GM20000 (cell line): ENCODE data around the gene DDX5.

Experiments used
- DNase-seq: peaks from one replicate; pipeline ENCODE4 v3.0.0; 2012; ENCODE audit warnings: low spot score
- TF ChIP-seq, protein P1 (sequence below): IDR thresholded peaks from 2 replicates; pipeline ENCODE4 v1.5.1; 2012; ENCODE audit warnings: mild to moderate bottlenecking, control low read depth; ENCODE audit errors: extremely low read depth, missing control alignments

Gene DDX5

GRCh38 chr17:64494121-64494520 lies 12.0 kb downstream of the DDX5 start:
- TF ChIP-seq, protein P1, sequence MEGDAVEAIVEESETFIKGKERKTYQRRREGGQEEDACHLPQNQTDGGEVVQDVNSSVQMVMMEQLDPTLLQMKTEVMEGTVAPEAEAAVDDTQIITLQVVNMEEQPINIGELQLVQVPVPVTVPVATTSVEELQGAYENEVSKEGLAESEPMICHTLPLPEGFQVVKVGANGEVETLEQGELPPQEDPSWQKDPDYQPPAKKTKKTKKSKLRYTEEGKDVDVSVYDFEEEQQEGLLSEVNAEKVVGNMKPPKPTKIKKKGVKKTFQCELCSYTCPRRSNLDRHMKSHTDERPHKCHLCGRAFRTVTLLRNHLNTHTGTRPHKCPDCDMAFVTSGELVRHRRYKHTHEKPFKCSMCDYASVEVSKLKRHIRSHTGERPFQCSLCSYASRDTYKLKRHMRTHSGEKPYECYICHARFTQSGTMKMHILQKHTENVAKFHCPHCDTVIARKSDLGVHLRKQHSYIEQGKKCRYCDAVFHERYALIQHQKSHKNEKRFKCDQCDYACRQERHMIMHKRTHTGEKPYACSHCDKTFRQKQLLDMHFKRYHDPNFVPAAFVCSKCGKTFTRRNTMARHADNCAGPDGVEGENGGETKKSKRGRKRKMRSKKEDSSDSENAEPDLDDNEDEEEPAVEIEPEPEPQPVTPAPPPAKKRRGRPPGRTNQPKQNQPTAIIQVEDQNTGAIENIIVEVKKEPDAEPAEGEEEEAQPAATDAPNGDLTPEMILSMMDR: no peak
- no peak for DNase-seq

- TF ChIP-seq, protein P1: no peak
- DNase-seq: no peak
Measured at GRCh38 chr17:64492481-64493109, 13.5 kb downstream of the DDX5 start.

GRCh38 chr17:64491994-64492393 lies 14.1 kb downstream of the DDX5 start:
- DNase-seq: no peak
- TF ChIP-seq, protein P1: no peak

- no peak for DNase-seq
- TF ChIP-seq, protein P1: peak; percentile 48
Measured at GRCh38 chr17:64491034-64491860, 14.8 kb downstream of the DDX5 start.

DNA sequence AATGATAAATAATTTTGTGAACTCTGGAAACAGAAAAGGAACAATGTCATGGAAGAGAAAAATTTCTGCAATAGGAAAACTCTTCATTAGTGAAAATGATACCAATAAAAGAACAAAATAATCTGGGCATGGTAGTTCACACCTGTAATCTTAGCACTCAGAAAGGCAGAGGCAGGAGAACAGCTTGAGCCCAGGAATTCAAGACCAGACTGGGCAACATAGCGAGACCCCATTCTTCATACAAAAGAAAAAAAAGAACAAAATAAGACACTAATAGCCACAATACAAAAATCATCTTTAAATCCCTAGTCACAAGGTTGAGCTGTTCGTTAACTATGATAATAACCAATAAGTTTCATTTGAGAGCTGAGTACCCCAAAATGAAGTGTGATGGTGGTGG lies 17.8 kb downstream of the DDX5 start:
- DNase-seq: no peak
- TF ChIP-seq, protein P1: no peak

DNA sequence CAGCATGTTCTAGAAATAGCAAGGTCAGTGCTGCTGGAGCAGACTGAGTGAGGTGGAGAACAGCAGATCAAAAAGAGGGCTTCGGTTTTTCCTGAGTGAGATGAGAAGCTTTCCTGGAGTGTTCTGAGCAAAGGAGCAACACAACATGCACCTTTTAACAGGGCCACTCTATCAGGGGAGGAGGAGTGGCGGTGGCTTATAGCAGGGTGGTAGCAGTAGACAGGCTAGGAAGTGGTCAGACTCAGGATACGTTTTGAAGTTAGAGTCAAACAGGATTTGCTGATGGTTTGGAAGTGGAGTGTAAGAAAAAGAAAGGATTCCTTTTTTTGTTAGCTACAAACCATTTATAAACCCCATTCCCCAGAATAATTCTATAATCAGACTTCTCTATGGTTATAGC lies 21.7 kb downstream of the DDX5 start:
- no peak for DNase-seq
- TF ChIP-seq, protein P1: no peak

GRCh38 chr17:64480951-64481350 lies 25.1 kb downstream of the DDX5 start:
- no peak for DNase-seq
- TF ChIP-seq, protein P1: no peak
